ENCODE results near the gene NEB. TPM values are rescaled to one million over a fixed set of nuclear protein-coding genes. Genes with fewer than 3 reads are reported as not detected.
A peak's percentile ranks its signal among the peaks of the same experiment; 100 is the strongest.

NEB gene
- total and polyA plus RNA-seq, 9 donors, result 673 to 1,381 (median 1,001) TPM

DNA sequence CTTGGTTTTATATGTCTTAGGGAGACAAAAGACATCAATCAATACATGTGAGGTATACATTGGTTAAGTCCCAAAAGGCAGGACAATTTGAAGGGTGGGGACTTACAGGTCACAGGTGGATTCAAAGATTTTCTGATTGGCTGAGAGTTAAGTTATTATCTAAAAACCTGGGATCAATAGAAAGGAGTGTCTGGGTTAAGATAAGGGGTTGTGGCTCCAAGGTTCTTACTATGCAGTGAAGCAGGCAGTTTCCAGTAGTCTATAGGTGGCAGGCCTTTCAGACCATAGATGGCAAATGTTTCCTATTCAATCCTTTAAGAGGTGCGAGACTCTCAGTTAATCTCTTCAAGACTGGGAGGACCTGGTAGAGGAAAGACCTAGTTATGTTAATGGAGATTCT, 42.1 kb upstream of the NEB start:
- H3K36me3 ChIP-seq (ENCODE audit: control insufficient read depth, insufficient read depth, low read length), result peaks cover 18% of the 10 kb centered on the region
- peaks cover 9% of the 10 kb centered on the region for H3K4me1 ChIP-seq (ENCODE audit: control insufficient read depth, insufficient read depth, low read length)
- no peak for DNase-seq
- WGBS (ENCODE audit: insufficient coverage), result no CpG with 5 or more reads among the region's 1 CpG
- no peak overlapping the region for H3K27ac ChIP-seq (ENCODE audit: low read length)
- H3K9me3 ChIP-seq (replicated peaks; ENCODE audit: control insufficient read depth, low read depth, low read length), result no peaks in the 10 kb centered on the region
- H3K4me3 ChIP-seq (ENCODE audit: low read length), result no peak overlapping the region
- no peaks in the 10 kb centered on the region for H3K27me3 ChIP-seq (ENCODE audit: control insufficient read depth, insufficient read depth, low read length)

DNA sequence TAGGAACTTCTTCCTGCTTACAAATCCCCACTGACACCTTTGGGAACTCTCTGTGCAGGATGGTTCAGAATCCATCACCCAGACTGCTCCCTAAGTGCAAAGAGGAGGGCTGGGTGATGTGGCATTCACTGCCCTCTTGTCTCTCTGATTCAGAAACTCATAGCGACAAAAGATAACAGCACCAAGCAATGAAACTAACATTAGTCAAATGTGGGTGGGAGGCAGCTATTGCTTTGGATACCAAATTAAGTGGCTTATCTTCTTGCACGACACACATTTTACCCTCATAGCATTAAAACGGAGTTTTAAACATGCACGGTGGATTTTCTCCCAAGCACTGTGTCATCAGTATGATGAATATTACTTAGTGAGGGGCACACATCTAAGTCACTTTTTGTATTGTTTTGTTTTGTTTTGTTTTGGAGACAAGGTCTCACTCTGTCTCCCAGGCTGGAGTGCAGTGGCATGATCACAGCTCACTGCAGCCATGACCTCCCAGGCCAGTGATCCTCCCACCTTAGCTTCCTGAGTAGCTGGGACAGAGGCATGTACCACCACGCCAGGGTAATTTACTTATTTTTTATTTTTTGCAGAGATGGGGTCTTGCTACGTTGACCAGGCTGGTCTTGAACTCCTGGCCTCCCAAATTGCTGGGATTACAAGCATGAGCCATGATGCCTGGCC, 40.9 kb upstream of the NEB start:
- Histone ChIP-seq H3K4me3 (ENCODE audit: low read length) (no peak overlapping the region), H3K4me1 (ENCODE audit: control insufficient read depth, insufficient read depth, low read length) (peaks cover 11% of the 10 kb centered on the region), H3K27ac (ENCODE audit: low read length) (no peak overlapping the region), H3K27me3 (ENCODE audit: control insufficient read depth, insufficient read depth, low read length) (no peaks in the 10 kb centered on the region), H3K9me3 (replicated peaks; ENCODE audit: control insufficient read depth, low read depth, low read length) (no peaks in the 10 kb centered on the region), H3K36me3 (ENCODE audit: control insufficient read depth, insufficient read depth, low read length) (peaks cover 14% of the 10 kb centered on the region)
- WGBS (ENCODE audit: insufficient coverage), result no CpG with 5 or more reads among the region's 6 CpGs
- DNase-seq, result no peak

DNA sequence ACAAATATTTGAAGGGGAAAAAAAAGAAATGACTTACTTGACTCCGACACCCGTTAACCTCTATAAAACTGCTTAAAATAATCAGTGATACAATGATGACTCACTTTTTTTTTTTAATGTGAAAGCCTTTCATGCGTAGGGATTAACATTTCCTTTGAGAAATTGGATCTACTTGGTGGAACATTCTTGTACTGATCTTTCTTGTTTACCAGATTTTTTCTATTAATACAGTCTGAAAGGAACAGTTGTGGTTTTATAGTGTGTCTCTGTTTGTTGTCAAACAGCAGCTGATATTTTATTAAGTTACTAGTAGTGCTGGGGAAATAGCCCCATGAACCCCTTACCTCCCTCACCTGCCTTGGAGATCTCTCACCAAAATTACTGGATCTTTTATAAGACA, 40.2 kb upstream of the NEB start:
- no CpG with 5 or more reads among the region's 3 CpGs for WGBS (ENCODE audit: insufficient coverage)
- Histone ChIP-seq H3K27me3 (ENCODE audit: control insufficient read depth, insufficient read depth, low read length) (no peaks in the 10 kb centered on the region), H3K9me3 (replicated peaks; ENCODE audit: control insufficient read depth, low read depth, low read length) (no peaks in the 10 kb centered on the region), H3K36me3 (ENCODE audit: control insufficient read depth, insufficient read depth, low read length) (peaks cover 14% of the 10 kb centered on the region), H3K4me3 (ENCODE audit: low read length) (no peak overlapping the region), H3K27ac (ENCODE audit: low read length) (no peak overlapping the region), H3K4me1 (ENCODE audit: control insufficient read depth, insufficient read depth, low read length) (peaks cover 11% of the 10 kb centered on the region)
- no peak for DNase-seq

DNA sequence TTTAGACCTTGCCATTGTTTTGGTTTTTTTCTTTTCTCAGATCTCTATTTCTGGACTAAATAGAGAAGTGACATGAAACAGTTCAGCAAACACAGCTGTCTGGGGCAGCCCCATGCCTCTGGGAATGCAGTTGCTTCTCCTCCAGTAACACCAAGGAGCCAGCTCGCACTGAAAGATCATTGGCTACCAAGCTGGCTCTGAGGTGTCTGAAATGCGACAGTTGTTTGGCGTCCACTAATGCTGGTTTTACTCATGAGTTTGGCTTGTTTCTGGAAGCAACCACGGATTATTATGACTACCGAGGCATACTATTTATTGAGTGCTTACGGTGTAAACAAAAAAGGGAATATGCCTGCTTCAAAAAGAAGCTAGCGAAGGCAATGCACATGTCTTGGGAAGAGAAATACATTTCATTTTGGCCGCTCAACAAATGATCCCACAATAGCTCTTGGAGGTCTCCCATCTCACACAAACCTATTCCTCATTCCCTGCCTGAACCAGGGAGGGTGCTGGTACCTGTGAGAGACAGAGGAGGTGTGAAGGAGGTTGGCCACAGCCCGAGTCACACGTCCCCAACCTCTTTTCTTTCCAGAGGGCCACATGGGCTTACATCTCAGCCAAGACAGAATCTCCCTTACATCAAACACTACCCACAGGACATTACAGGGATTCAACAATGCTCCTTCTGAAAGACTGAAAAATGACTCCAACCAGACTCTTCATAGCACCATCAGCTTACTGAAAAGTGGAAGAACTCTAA, 37.5 kb upstream of the NEB start:
- Histone ChIP-seq H3K36me3 (ENCODE audit: control insufficient read depth, insufficient read depth, low read length) (peaks cover 11% of the 10 kb centered on the region), H3K27ac (ENCODE audit: low read length) (peak overlapping the region; percentile 64), H3K27me3 (ENCODE audit: control insufficient read depth, insufficient read depth, low read length) (no peaks in the 10 kb centered on the region), H3K9me3 (replicated peaks; ENCODE audit: control insufficient read depth, low read depth, low read length) (no peaks in the 10 kb centered on the region), H3K4me1 (ENCODE audit: control insufficient read depth, insufficient read depth, low read length) (peaks cover 16% of the 10 kb centered on the region), H3K4me3 (ENCODE audit: low read length) (no peak overlapping the region)
- 77% methylated on average over 6 of the region's 10 CpGs for WGBS (ENCODE audit: insufficient coverage)
- DNase-seq, result peak; percentile 64

DNA sequence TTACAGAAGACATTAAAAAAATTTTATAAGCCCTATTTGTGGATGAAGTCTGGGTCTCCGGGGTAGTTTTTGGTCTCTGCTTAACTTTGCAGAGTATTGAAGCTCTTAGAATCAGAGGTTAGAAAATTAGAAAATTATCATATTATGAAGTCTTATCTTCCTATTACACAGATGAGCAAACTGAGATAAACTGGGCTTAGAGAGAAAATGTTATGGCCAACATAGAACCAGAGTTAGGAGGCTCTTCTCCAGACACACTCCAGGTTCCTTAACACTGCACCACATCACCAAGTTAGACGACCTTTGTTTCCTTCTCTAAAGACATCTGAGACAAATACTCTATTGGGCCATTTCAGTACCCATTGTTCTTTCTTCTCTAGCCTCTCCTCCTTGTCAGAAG, 36.7 kb upstream of the NEB start:
- DNase-seq, result no peak
- peaks cover 9% of the 10 kb centered on the region for H3K36me3 ChIP-seq (ENCODE audit: control insufficient read depth, insufficient read depth, low read length)
- H3K27ac ChIP-seq (ENCODE audit: low read length), result peak overlapping the region; percentile 64
- H3K9me3 ChIP-seq (replicated peaks; ENCODE audit: control insufficient read depth, low read depth, low read length), result no peaks in the 10 kb centered on the region
- no CpG with 5 or more reads among the region's 2 CpGs for WGBS (ENCODE audit: insufficient coverage)
- no peaks in the 10 kb centered on the region for H3K27me3 ChIP-seq (ENCODE audit: control insufficient read depth, insufficient read depth, low read length)
- H3K4me3 ChIP-seq (ENCODE audit: low read length), result no peak overlapping the region
- peaks cover 23% of the 10 kb centered on the region for H3K4me1 ChIP-seq (ENCODE audit: control insufficient read depth, insufficient read depth, low read length)

DNA sequence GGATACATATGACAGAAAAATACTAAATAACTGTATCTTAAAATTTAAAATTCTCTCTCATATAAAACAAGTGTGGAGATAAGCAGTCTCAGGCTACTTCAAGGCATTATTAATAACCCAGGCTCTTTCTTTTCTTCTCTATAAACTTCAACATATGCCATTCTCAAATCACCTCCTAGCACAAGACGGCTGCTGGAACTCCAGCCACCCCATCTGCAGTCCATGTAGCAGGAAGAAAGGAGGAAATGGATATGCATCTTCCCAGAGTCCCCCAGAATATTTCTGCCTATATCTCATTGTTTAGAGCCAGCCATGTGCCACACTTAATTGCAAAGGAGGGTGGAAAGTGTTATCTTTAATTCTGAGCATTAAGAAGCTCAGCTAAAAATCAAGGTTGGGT, 35.3 kb upstream of the NEB start:
- Histone ChIP-seq H3K9me3 (replicated peaks; ENCODE audit: control insufficient read depth, low read depth, low read length) (no peaks in the 10 kb centered on the region), H3K36me3 (ENCODE audit: control insufficient read depth, insufficient read depth, low read length) (peaks cover 5% of the 10 kb centered on the region), H3K27ac (ENCODE audit: low read length) (no peak overlapping the region), H3K4me1 (ENCODE audit: control insufficient read depth, insufficient read depth, low read length) (peaks cover 20% of the 10 kb centered on the region), H3K4me3 (ENCODE audit: low read length) (no peak overlapping the region), H3K27me3 (ENCODE audit: control insufficient read depth, insufficient read depth, low read length) (no peaks in the 10 kb centered on the region)
- no CpG with 5 or more reads among the region's 1 CpG for WGBS (ENCODE audit: insufficient coverage)
- DNase-seq, result no peak

DNA sequence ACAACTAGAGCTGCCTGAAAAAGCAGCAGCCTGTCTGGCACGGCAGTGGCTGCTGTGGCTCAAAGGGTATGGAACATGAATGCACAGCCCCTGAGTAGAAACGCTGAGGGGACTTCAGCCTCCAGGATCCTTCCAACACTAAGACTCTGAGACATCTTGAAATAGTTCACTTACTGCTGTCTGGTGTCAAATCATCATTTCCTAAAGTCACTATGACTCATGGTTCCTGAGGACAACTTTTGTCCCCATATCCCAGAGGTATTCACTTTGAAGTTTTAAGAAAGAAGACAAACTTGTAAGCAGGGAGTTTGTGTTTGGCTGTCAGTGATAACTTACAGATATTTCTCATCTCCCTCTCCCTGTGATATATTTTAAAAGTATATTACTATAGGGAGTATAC, 33.3 kb upstream of the NEB start:
- 15% methylated on average over 2 of the region's 2 CpGs for WGBS (ENCODE audit: insufficient coverage)
- Histone ChIP-seq H3K4me1 (ENCODE audit: control insufficient read depth, insufficient read depth, low read length) (peaks cover 20% of the 10 kb centered on the region), H3K36me3 (ENCODE audit: control insufficient read depth, insufficient read depth, low read length) (peaks cover 5% of the 10 kb centered on the region), H3K4me3 (ENCODE audit: low read length) (no peak overlapping the region), H3K27ac (ENCODE audit: low read length) (no peak overlapping the region), H3K9me3 (replicated peaks; ENCODE audit: control insufficient read depth, low read depth, low read length) (no peaks in the 10 kb centered on the region), H3K27me3 (ENCODE audit: control insufficient read depth, insufficient read depth, low read length) (no peaks in the 10 kb centered on the region)
- DNase-seq, result no peak

DNA sequence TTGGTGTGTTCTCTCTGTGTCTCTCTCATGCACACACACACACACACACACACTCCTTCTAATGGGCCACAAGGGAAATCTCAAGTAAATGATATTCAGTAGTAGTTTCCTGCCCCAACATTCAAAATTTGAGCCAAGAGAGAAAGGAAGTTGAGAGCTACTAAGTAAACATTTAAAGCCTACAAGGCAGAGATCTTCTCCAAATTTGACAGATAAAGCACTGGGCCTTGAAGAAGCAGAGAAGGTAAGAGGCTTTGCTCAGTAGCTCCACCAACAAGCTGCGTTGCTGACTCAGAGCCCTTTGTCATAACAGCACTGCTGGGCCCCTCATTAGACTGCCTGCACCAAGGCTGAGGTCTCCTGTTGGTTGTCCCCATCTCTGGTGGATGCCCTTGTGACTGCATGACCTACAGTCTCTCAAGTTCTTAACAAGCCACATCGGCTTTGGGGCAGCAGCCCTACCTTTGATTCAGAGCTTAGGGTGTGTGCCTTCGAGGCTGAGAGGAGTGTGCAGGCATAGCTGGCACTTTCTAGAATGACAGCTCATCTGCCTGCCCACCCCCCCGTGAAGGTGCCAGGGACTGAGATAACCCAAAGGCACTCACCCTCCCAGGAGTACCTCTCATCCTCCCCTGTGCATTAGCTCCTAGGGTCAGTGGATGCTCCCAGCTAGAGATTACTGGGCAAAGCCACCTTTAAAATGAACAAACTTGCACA, 32.3 kb upstream of the NEB start:
- Histone ChIP-seq H3K4me1 (ENCODE audit: control insufficient read depth, insufficient read depth, low read length) (peaks cover 16% of the 10 kb centered on the region), H3K36me3 (ENCODE audit: control insufficient read depth, insufficient read depth, low read length) (peaks cover 5% of the 10 kb centered on the region), H3K9me3 (replicated peaks; ENCODE audit: control insufficient read depth, low read depth, low read length) (no peaks in the 10 kb centered on the region), H3K27ac (ENCODE audit: low read length) (peak overlapping the region; percentile 10), H3K27me3 (ENCODE audit: control insufficient read depth, insufficient read depth, low read length) (no peaks in the 10 kb centered on the region), H3K4me3 (ENCODE audit: low read length) (no peak overlapping the region)
- 93% methylated on average over 3 of the region's 4 CpGs for WGBS (ENCODE audit: insufficient coverage)
- DNase-seq, result peak; percentile 51

DNA sequence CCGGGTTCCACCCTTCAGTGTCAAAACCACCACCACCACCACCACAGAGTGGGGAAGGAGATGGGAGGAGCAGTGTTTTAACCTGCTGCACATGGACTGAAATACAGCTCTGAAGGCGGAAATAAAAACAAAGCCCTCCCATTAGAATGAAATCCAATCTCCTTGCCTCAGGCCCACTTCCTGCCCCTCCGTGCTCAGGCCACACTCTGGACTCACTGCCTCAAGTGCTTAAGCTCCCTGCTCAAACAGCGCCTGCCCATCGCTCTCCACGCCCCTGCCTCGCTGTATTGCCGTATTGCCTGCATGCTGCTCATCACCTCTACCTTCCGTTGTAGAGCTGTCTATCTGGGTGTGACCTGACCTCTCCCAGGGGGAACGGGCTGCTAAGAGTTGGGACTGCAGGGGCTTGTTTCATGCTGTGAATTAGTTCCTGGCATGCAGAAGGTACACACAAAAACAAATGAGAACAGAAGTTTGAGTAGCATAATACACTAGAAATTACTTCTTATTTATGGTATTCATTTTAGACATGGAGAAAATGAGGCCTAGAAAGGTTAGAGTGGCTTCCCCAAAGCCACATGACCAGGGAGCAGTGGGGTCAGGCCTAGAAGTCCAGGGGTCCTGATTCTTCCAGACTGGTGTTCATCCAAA, 31.6 kb upstream of the NEB start:
- H3K27me3 ChIP-seq (ENCODE audit: control insufficient read depth, insufficient read depth, low read length), result no peaks in the 10 kb centered on the region
- DNase-seq, result no peak
- WGBS (ENCODE audit: insufficient coverage), result 44% methylated on average over 2 of the region's 10 CpGs
- H3K4me3 ChIP-seq (ENCODE audit: low read length), result no peak overlapping the region
- H3K27ac ChIP-seq (ENCODE audit: low read length), result no peak overlapping the region
- peaks cover 5% of the 10 kb centered on the region for H3K36me3 ChIP-seq (ENCODE audit: control insufficient read depth, insufficient read depth, low read length)
- H3K4me1 ChIP-seq (ENCODE audit: control insufficient read depth, insufficient read depth, low read length), result peaks cover 12% of the 10 kb centered on the region
- no peaks in the 10 kb centered on the region for H3K9me3 ChIP-seq (replicated peaks; ENCODE audit: control insufficient read depth, low read depth, low read length)

DNA sequence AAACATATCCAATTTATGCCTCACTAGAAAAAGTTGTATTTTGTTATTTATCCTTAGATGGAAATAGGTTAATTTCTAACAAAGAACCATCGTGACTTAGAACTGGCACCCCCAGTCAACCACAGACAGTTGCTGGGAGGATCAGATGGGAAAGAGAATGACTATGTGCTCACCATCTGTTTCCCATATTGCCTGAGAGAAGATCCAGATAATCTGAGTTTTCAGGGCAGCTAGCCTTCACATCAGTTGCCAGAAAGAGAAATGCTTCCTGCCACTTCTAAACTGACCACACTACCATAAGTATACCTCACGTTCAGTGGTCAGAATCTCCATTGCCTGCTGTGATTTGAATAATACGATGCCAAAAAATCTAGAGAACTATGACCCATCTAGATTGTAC, 28.4 kb upstream of the NEB start:
- no peaks in the 10 kb centered on the region for H3K27me3 ChIP-seq (ENCODE audit: control insufficient read depth, insufficient read depth, low read length)
- peaks cover 12% of the 10 kb centered on the region for H3K4me1 ChIP-seq (ENCODE audit: control insufficient read depth, insufficient read depth, low read length)
- WGBS (ENCODE audit: insufficient coverage), result no CpG with 5 or more reads among the region's 3 CpGs
- no peak overlapping the region for H3K27ac ChIP-seq (ENCODE audit: low read length)
- H3K9me3 ChIP-seq (replicated peaks; ENCODE audit: control insufficient read depth, low read depth, low read length), result no peaks in the 10 kb centered on the region
- DNase-seq, result no peak
- H3K36me3 ChIP-seq (ENCODE audit: control insufficient read depth, insufficient read depth, low read length), result peaks cover 5% of the 10 kb centered on the region
- H3K4me3 ChIP-seq (ENCODE audit: low read length), result no peak overlapping the region
